Breast epithelium (tissue), 4 donors: ENCODE results near the gene CHERP. TPM values are rescaled to one million over a fixed set of nuclear protein-coding genes. Genes with fewer than 3 reads are reported as not detected.

Experiments used
- DNase-seq, 2 donors: peaks; one replicate each; pipeline ENCODE4 v3.0.0-alpha.2; 2019; ENCODE audit warnings: low spot score in 2 of 2
- H3K27ac ChIP-seq, 2 donors: fragments of 200-600 bp; sonication (generic) in 1 of 2; one replicate each; pipeline ENCODE4 v1.5.1; 2016 to 2019; ENCODE audit warnings: mild to moderate bottlenecking in 1 of 2
- H3K27me3 ChIP-seq, 2 donors: fragments of 200-600 bp; sonication (generic) in 1 of 2; one replicate each; pipeline versions ENCODE4 v1.5.1 to v1.6.0; 2017 to 2019; ENCODE audit warnings: control low read depth in 1 of 2, mild to moderate bottlenecking in 1 of 2
- H3K36me3 ChIP-seq: fragments of 200-600 bp; one replicate; pipeline ENCODE4 v1.5.1; 2019
- H3K4me1 ChIP-seq, 2 donors: fragments of 200-600 bp; sonication (generic); one replicate each; pipeline ENCODE4 v1.5.1; 2016 to 2019; ENCODE audit warnings: control low read depth in 1 of 2
- H3K4me3 ChIP-seq, 3 donors: fragments of 200-600 bp; sonication (generic); 1 replicate in 2 of 3; 2 replicates in 1 of 3; pipeline ENCODE4 v1.5.1; 2016 to 2019; ENCODE audit warnings: mild to moderate bottlenecking in 3 of 3, moderate library complexity in 2 of 3
- H3K9me3 ChIP-seq, 2 donors: fragments of 200-600 bp; sonication (generic) in 1 of 2; one replicate each; pipeline ENCODE4 v1.5.1; 2016 to 2019; ENCODE audit warnings: control low read depth in 1 of 2
- POLR2A ChIP-seq: fragments of 450-650 bp; IDR thresholded peaks from one replicate; pipeline ENCODE4 v1.6.1; 2016; ENCODE audit warnings: antibody characterized with exemption, mild to moderate bottlenecking, moderate library complexity
- POLR2AphosphoS5 ChIP-seq, 3 donors: sonication (generic); formaldehyde crosslinking; IDR thresholded peaks; one replicate each; pipeline ENCODE4 v1.6.1; 2017; ENCODE audit warnings: antibody characterized with exemption in 3 of 3
- intact Hi-C: fragments of 100-400 bp; cut with DNase I; formaldehyde crosslinking; loops from one replicate; pipeline ENCODE4 v1.15.1; 2023; ENCODE audit warnings: low total_unique reads
- total RNA-seq, 3 donors: library from RNA; depleted of rRNA; stranded (reverse); fragments of >200 nt; gene quantifications; one replicate each; pipeline ENCODE4 v1.1.0, GENCODE V29; 2016
- TF ChIP-seq, protein P1 (sequence below), 3 donors: fragments of 450-650 bp; IDR thresholded peaks; one replicate each; pipeline ENCODE4 v1.5.1; 2016 to 2017; ENCODE audit warnings: antibody characterized with exemption in 3 of 3, mild to moderate bottlenecking in 3 of 3, moderate library complexity in 3 of 3

The CHERP gene, protein sequence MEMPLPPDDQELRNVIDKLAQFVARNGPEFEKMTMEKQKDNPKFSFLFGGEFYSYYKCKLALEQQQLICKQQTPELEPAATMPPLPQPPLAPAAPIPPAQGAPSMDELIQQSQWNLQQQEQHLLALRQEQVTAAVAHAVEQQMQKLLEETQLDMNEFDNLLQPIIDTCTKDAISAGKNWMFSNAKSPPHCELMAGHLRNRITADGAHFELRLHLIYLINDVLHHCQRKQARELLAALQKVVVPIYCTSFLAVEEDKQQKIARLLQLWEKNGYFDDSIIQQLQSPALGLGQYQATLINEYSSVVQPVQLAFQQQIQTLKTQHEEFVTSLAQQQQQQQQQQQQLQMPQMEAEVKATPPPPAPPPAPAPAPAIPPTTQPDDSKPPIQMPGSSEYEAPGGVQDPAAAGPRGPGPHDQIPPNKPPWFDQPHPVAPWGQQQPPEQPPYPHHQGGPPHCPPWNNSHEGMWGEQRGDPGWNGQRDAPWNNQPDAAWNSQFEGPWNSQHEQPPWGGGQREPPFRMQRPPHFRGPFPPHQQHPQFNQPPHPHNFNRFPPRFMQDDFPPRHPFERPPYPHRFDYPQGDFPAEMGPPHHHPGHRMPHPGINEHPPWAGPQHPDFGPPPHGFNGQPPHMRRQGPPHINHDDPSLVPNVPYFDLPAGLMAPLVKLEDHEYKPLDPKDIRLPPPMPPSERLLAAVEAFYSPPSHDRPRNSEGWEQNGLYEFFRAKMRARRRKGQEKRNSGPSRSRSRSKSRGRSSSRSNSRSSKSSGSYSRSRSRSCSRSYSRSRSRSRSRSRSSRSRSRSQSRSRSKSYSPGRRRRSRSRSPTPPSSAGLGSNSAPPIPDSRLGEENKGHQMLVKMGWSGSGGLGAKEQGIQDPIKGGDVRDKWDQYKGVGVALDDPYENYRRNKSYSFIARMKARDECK
- 1 to 10 TPM; 6.7 to 9.2 (median 8.0) TPM for total RNA-seq

DNA sequence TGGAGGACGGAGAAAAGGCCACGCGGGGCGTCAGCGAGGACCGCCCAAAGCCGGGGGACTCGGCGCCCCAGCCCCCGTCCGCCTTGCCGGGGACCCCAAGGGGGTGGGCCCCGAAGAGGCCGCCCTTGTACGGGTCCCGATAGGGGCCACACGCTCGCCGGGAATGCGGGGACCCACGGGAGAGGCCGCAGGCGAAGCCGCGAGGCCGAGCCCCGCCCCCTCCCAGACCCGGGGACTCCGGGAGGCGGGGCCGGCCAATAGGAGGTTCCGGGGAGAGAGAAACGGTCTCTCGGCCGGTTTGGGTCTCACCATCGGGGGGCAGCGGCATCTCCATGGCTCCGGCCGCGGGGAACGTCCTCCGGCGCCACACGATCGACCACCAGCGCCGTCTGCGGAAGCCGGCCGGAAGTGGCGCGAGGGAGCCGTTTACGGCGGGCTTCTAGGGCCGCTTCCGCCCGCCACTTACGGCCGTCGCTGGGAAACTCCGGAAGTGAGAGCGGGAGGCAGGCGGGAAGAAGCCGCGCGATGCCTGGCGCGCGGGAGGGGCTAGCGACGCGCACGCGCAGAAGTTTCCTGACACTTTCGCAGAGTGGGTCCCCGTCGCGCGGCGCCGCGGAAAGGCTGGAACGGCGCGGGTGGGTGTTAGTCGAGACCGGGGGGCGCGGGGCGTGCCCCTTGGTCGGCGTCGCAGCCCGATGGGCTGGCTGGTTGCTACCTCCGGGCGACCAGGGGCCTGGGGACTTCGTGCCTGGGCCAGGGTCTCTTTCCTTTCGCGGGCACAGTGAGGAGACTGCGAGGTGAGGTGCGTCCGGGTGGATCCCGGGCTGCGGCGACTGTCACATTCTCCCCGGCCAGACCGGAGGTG, at the start of gene CHERP:
Gene CHERP (minus strand): TSS at position 393 of the 865 bp plus-strand sequence. CDS start 59 bp downstream, at position 334.
- Histone ChIP-seq H3K27ac (peak within 1 kb of the TSS; percentile 82 to 86), H3K4me1 (peaks cover 7 to 8% of the 10 kb centered on the region in 2 donors), H3K27me3 (no peaks in the 10 kb centered on the region), H3K4me3 (peak within 1 kb of the TSS; percentile 70 to 99 (median 99)), H3K9me3 (no peaks in the 10 kb centered on the region), H3K36me3 (no peaks in the 10 kb centered on the region)
- TF ChIP-seq, protein P1, sequence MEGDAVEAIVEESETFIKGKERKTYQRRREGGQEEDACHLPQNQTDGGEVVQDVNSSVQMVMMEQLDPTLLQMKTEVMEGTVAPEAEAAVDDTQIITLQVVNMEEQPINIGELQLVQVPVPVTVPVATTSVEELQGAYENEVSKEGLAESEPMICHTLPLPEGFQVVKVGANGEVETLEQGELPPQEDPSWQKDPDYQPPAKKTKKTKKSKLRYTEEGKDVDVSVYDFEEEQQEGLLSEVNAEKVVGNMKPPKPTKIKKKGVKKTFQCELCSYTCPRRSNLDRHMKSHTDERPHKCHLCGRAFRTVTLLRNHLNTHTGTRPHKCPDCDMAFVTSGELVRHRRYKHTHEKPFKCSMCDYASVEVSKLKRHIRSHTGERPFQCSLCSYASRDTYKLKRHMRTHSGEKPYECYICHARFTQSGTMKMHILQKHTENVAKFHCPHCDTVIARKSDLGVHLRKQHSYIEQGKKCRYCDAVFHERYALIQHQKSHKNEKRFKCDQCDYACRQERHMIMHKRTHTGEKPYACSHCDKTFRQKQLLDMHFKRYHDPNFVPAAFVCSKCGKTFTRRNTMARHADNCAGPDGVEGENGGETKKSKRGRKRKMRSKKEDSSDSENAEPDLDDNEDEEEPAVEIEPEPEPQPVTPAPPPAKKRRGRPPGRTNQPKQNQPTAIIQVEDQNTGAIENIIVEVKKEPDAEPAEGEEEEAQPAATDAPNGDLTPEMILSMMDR (IDR thresholded peaks at IDR 0.05), result no peak
- TF ChIP-seq POLR2A (peak; percentile 75), POLR2AphosphoS5 (IDR thresholded peaks at IDR 0.05) (peak; percentile 77 to 92 (median 85))
- DNase-seq, result peak; percentile 87 to 88
- intact Hi-C loops, result no loop called here

DNA sequence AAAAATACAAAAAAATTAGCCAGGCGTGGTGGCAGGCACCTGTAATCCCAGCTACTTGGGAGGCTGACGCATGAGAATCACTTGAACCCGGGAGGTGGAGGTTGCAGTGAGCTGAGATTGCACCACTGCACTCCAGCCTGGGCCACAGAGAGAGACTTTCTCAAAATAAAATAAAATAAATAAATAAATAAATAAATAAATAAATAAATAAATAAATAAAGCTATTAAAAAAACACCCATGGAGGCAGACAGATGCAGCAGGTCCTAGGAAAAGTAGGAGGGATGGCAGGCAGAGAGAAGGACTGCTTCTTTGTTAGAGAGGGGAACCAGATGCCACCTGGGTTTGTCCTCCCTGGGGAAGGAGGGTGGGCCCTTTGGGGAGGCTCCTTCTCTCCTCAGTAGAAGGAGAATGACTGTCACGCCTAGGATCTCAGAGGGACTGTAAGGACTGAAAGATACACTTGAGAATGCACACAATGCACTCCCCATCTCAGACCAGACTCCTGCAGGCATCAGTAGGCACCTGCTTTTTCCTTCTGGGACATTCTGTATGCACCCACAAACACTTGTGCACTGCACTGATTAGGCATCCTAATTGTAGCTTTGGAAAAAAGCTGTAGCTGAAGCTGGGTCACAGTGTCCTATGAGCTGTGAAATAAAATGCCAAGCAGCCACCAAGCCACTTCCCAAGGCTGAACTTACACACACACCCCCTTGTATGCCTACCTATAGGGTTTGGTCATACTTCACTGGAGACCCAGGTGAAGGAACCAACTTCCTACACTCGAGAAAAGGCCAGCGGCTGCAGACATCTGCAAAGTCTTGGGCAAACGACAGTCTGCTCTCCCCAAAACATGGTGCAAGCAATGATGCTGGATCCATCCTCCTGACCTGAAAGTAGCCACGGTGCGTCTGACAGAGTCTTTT, 48.9 kb upstream of the CHERP start:
- Histone ChIP-seq H3K9me3 (no peaks in the 10 kb centered on the region), H3K36me3 (no peaks in the 10 kb centered on the region), H3K4me3 (no peak overlapping the region), H3K27ac (no peak overlapping the region), H3K27me3 (no peaks in the 10 kb centered on the region), H3K4me1 (peaks cover 9 to 36% of the 10 kb centered on the region in 2 donors)
- intact Hi-C loops, result no loop called here
- TF ChIP-seq POLR2A (no peak), POLR2AphosphoS5 (IDR thresholded peaks at IDR 0.05) (no peak)
- TF ChIP-seq, protein P1 (IDR thresholded peaks at IDR 0.05), result no peak
- DNase-seq, result no peak

DNA sequence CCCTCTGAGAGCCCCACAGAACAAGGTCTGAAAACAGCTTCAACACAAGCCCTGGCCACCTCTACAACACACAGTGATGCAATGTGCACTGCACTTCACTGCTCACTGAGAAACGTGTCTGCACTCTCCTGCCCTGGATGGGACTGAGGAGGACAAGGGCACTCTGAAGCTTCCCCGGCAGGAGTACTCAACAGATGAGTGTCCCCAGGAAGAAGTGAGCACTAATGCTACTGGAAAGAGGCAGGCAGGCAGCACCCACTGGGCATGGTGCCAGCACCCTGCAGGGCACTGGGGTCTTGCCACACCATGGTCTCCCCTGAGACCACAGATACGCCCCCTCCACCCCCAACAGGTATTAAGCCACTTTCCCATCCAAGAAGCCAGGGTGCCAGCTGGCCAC, 47.7 kb upstream of the CHERP start:
- intact Hi-C loops, result no loop called here
- H3K4me1 ChIP-seq, result peaks cover 13 to 36% of the 10 kb centered on the region in 2 donors

More for the DNA sequence above, 47.7 kb upstream of the CHERP start:
- H3K27me3 ChIP-seq, result no peaks in the 10 kb centered on the region
- TF ChIP-seq, protein P1 (IDR thresholded peaks at IDR 0.05), result no peak
- TF ChIP-seq POLR2A, result no peak
- TF ChIP-seq POLR2AphosphoS5 (IDR thresholded peaks at IDR 0.05), result no peak
- no peak overlapping the region for H3K4me3 ChIP-seq
- H3K27ac ChIP-seq, result no peak overlapping the region
- no peak for DNase-seq
- H3K9me3 ChIP-seq, result no peaks in the 10 kb centered on the region
- no peaks in the 10 kb centered on the region for H3K36me3 ChIP-seq
